IMR-90 (cell line): ENCODE results near the gene CDC5L. TPM values are rescaled to one million over a fixed set of nuclear protein-coding genes. Genes with fewer than 3 reads are reported as not detected.

Experiments used
- ATAC-seq: fragments of 200-7000 bp; cut with Tn5 transposase; 2 replicates; pipeline ENCODE4 v1.9.1; 2020; ENCODE audit warnings: low read depth, mild to moderate bottlenecking, moderate library complexity
- BruUV-seq: library from RNA; stranded (reverse); fragments of 400-500 nt; replicated peaks from 2 replicates; lab custom pipeline; 2021; lab: Mats Ljungman, UMichigan
- CTCF ChIA-PET: fragments of 300-600 bp; formaldehyde crosslinking; extraction: SDS; loops from one replicate; lab custom pipeline; 2021; ENCODE audit warnings: antibody characterized with exemption; lab: Yijun Ruan, JAX
- POLR2A ChIA-PET: fragments of 300-600 bp; sonication (Branson Sonifier 250); formaldehyde crosslinking; loops from one replicate; lab custom pipeline; 2022; ENCODE audit warnings: antibody characterized with exemption; ENCODE audit not compliant: unreplicated experiment; lab: Charles Lee
- DNase-seq: peaks from one replicate; pipeline ENCODE4 v3.0.0; 2013
- H2AFZ ChIP-seq: replicated peaks from 2 replicates; pipeline ENCODE3; 2013; ENCODE audit warnings: low read length, mild to moderate bottlenecking; ENCODE audit not compliant: poor library complexity
- H2AK5ac ChIP-seq: 2 replicates; pipeline ENCODE4 v1.6.1; 2013; ENCODE audit warnings: low read depth, low read length, inconsistent platforms
- H2AK9ac ChIP-seq: replicated peaks from 2 replicates; pipeline ENCODE3; 2013; ENCODE audit warnings: mild to moderate bottlenecking, low read depth, low read length, moderate library complexity; ENCODE audit not compliant: poor library complexity
- H2BK120ac ChIP-seq: 2 replicates; pipeline ENCODE4 v1.6.1; 2013; ENCODE audit warnings: low read depth, low read length, inconsistent platforms
- H2BK15ac ChIP-seq: 3 replicates; pipeline ENCODE4 v1.6.1; 2013; ENCODE audit warnings: low read depth, low read length, inconsistent platforms
- H2BK20ac ChIP-seq: 2 replicates; pipeline ENCODE4 v1.6.1; 2013; ENCODE audit warnings: low read depth, mild to moderate bottlenecking, inconsistent platforms, low read length, moderate library complexity
- H2BK5ac ChIP-seq: 2 replicates; pipeline ENCODE4 v1.6.1; 2013; ENCODE audit warnings: mild to moderate bottlenecking, low read depth, low read length, inconsistent platforms; ENCODE audit not compliant: poor library complexity, severe bottlenecking
- H3K14ac ChIP-seq: replicated peaks from 2 replicates; pipeline ENCODE4 v1.6.1; 2013; ENCODE audit warnings: low read depth, low read length, inconsistent platforms
- H3K18ac ChIP-seq: 2 replicates; pipeline ENCODE4 v1.6.1; 2013; ENCODE audit warnings: low read depth, low read length, control low read depth
- H3K23ac ChIP-seq: 2 replicates; pipeline ENCODE4 v1.6.1; 2013; ENCODE audit warnings: low read depth, low read length, inconsistent platforms
- H3K27ac ChIP-seq: 2 replicates; pipeline ENCODE4 v1.5.1; 2013; ENCODE audit warnings: mild to moderate bottlenecking, control low read depth, low read length; ENCODE audit not compliant: insufficient read depth
- H3K27me3 ChIP-seq: 2 replicates; pipeline ENCODE4 v1.6.1; 2013; ENCODE audit warnings: low read length; ENCODE audit not compliant: control insufficient read depth, insufficient read depth
- H3K36me3 ChIP-seq: 2 replicates; pipeline ENCODE4 v1.6.1; 2013; ENCODE audit warnings: low read length, mixed read lengths; ENCODE audit not compliant: control insufficient read depth, insufficient read depth
- H3K4ac ChIP-seq: 2 replicates; pipeline ENCODE4 v1.6.1; 2013; ENCODE audit warnings: low read depth, low read length, inconsistent platforms
- H3K4me1 ChIP-seq: 2 replicates; pipeline ENCODE4 v1.6.1; 2013; ENCODE audit warnings: low read length, mixed read lengths; ENCODE audit not compliant: control insufficient read depth, insufficient read depth
- H3K4me2 ChIP-seq: 2 replicates; pipeline ENCODE4 v1.6.1; 2013; ENCODE audit warnings: low read depth, mild to moderate bottlenecking, control low read depth, low read length, moderate library complexity
- H3K4me3 ChIP-seq: 2 replicates; pipeline ENCODE4 v1.5.1; 2013; ENCODE audit warnings: low read depth, mild to moderate bottlenecking, control low read depth, low read length, moderate library complexity; ENCODE audit not compliant: insufficient read depth
- H3K56ac ChIP-seq: 2 replicates; pipeline ENCODE4 v1.6.1; 2013; ENCODE audit warnings: low read length, inconsistent platforms; ENCODE audit not compliant: insufficient read depth; ENCODE audit errors: extremely low read depth
- H3K79me1 ChIP-seq, 2 experiments: 2 replicates each; pipeline ENCODE4 v1.6.1; 2013; ENCODE audit warnings: low read length in 2 of 2, inconsistent platforms in 1 of 2, low read depth in 1 of 2
- H3K9ac ChIP-seq: 2 replicates; pipeline ENCODE4 v1.6.1; 2013; ENCODE audit warnings: low read depth, low read length, control low read depth
- H3K9me1 ChIP-seq: 2 replicates; pipeline ENCODE4 v1.6.1; 2013; ENCODE audit warnings: low read length, inconsistent platforms; ENCODE audit not compliant: insufficient read depth
- H3K9me3 ChIP-seq: 2 replicates; pipeline ENCODE4 v1.6.1; 2013; ENCODE audit warnings: low read length; ENCODE audit not compliant: control insufficient read depth, insufficient read depth
- H4K20me1 ChIP-seq: 2 replicates; pipeline ENCODE4 v1.6.1; 2013; ENCODE audit warnings: low read length, inconsistent platforms; ENCODE audit not compliant: insufficient read depth
- H4K5ac ChIP-seq: 2 replicates; pipeline ENCODE4 v1.6.1; 2013; ENCODE audit warnings: mild to moderate bottlenecking, low read depth, low read length, control low read depth
- H4K8ac ChIP-seq, 2 experiments: 2 replicates each; pipeline ENCODE4 v1.6.1; 2013; ENCODE audit warnings: low read depth in 2 of 2, low read length in 2 of 2, control low read depth in 1 of 2, inconsistent platforms in 1 of 2
- H4K91ac ChIP-seq: 2 replicates; pipeline ENCODE4 v1.6.1; 2013; ENCODE audit warnings: low read depth, low read length, inconsistent platforms; ENCODE audit not compliant: insufficient read depth
- CHD1 ChIP-seq: IDR thresholded peaks from 2 replicates; pipeline ENCODE4 v1.6.1; 2012; ENCODE audit warnings: low read depth, low read length, improper control_type of control experiment
- FOS ChIP-seq: fragments of 150-350 bp; IDR thresholded peaks from 2 replicates; pipeline ENCODE4 v1.6.1; 2016; ENCODE audit warnings: low read depth, low read length
- NFE2L2 ChIP-seq: fragments of 150-350 bp; IDR thresholded peaks from 2 replicates; pipeline ENCODE4 v1.6.1; 2016; ENCODE audit warnings: low read depth, mild to moderate bottlenecking, low read length
- POLR2A ChIP-seq: IDR thresholded peaks from 2 replicates; pipeline ENCODE4 v1.6.1; 2012; ENCODE audit warnings: mild to moderate bottlenecking, low read depth, low read length
- RAD21 ChIP-seq: IDR thresholded peaks from 2 replicates; pipeline ENCODE4 v1.6.1; 2012; ENCODE audit warnings: low read length, improper control_type of control experiment
- SMC3 ChIP-seq: fragments of 150-350 bp; IDR thresholded peaks from 2 replicates; pipeline ENCODE4 v1.6.1; 2016; ENCODE audit warnings: low read depth, mild to moderate bottlenecking, antibody characterized with exemption, low read length, moderate library complexity
- WGBS, 2 experiments: methylation state at CpG; one replicate each; pipeline versions ENCODE4 v1.1.5 to v1.1.7; 2013; ENCODE audit warnings: missing lambda C conversion rate in 2 of 2; ENCODE audit not compliant: insufficient read length in 1 of 2; ENCODE audit errors: extremely low coverage in 2 of 2; 5-methylcytosine and 5-hydroxymethylcytosine counted together
- dilution Hi-C: fragments of 300-500 bp; cut with HindIII; formaldehyde crosslinking; loops from one replicate; pipeline ENCODE4 v1.14.3; 2018; ENCODE audit warnings: low sequenced_read_pairs; ENCODE audit not compliant: unreplicated experiment
- in situ Hi-C: fragments of 300-500 bp; cut with MboI; formaldehyde crosslinking; loops from 3 replicates; pipeline ENCODE4 v1.14.3; 2019; ENCODE audit warnings: low sequenced_read_pairs, inconsistent platforms, mixed read lengths
- intact Hi-C: fragments of 100-400 bp; cut with micrococcal nuclease; formaldehyde crosslinking; loops from 2 replicates; pipeline ENCODE4 v1.10.0; 2022
- polyA plus RNA-seq, 3 experiments: library from polyadenylated mRNA; depleted of rRNA; stranded (reverse); fragments of >200 nt; gene quantifications; 2 replicates each; pipeline ENCODE4 v1.2.3, GENCODE V29; 2012; ENCODE audit warnings: low replicate concordance in 1 of 3
- total RNA-seq: library from RNA; depleted of rRNA; stranded (reverse); fragments of >200 nt; gene quantifications from 2 replicates; pipeline ENCODE4 v1.2.3, GENCODE V29; 2012
- TF ChIP-seq, protein P1 (sequence below): fragments of 150-350 bp; IDR thresholded peaks from 2 replicates; pipeline ENCODE4 v1.6.1; 2016; ENCODE audit warnings: low read depth, mild to moderate bottlenecking, low read length, moderate library complexity, borderline replicate concordance
- TF ChIP-seq, protein P2 (sequence below): fragments of 150-350 bp; IDR thresholded peaks from 2 replicates; pipeline ENCODE4 v1.6.1; 2017; ENCODE audit warnings: mild to moderate bottlenecking, antibody characterized with exemption, low read length, low read depth

CDC5L gene
- total and polyA plus RNA-seq, 2 of the 4 experiments (the other 2 are of a cell fraction) = 9.9 to 17.7 TPM

DNA sequence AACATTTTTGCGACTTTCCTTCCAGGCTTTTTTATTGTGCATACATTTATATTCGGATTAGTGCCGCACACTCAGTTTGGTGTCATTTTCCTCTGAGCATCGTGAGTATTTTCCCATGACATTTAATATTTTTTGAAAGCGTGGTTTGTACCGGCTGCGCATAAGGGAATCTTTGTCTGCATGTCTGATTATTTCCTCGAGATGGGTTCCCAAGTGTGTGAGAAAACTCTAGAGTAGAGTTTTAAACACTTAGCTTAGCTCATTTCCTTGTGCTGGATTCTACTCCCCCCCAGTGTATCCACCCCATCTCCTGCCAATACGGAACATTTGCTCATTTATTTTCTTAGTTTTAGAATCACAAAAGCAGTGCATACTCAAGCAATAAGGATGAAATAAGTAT is 94.3 kb downstream of the CDC5L start:
- Histone ChIP-seq H2BK15ac (no peak overlapping the region), H2BK5ac (no peak overlapping the region), H2AFZ (no peak overlapping the region), H3K4me1 (no peaks in the 10 kb centered on the region), H2AK9ac (no peak overlapping the region), H2BK120ac (no peak overlapping the region), H3K9me1 (no peaks in the 10 kb centered on the region), H2AK5ac (no peak overlapping the region), H3K27me3 (peaks cover 52% of the 10 kb centered on the region), H3K27ac (no peak overlapping the region), H3K23ac (no peak overlapping the region), H3K9me3 (no peaks in the 10 kb centered on the region), H3K4me2 (no peak overlapping the region), H3K4ac (no peak overlapping the region), H3K36me3 (no peaks in the 10 kb centered on the region), H4K20me1 (no peaks in the 10 kb centered on the region), H4K5ac (no peak overlapping the region), H3K4me3 (no peak overlapping the region), H3K9ac (no peak overlapping the region), H3K14ac (no peak overlapping the region), H4K8ac (no peak overlapping the region), H3K18ac (no peak overlapping the region), H2BK20ac (no peak overlapping the region), H3K56ac (no peak overlapping the region), H3K79me1 (no peaks in the 10 kb centered on the region), H4K91ac (no peak overlapping the region)
- POLR2A ChIA-PET = no interaction called here
- CTCF ChIA-PET = no interaction called here
- intact Hi-C loops = no loop called here
- 92% methylated on average over 4 of the region's 9 CpGs; no CpG with 5 or more reads in 1 of the 2 experiments for WGBS, 2 experiments
- no TSS peak for BruUV-seq
- ATAC-seq = no peak
- dilution Hi-C loops = no loop called here
- DNase-seq = no peak
- TF ChIP-seq, protein P1, sequence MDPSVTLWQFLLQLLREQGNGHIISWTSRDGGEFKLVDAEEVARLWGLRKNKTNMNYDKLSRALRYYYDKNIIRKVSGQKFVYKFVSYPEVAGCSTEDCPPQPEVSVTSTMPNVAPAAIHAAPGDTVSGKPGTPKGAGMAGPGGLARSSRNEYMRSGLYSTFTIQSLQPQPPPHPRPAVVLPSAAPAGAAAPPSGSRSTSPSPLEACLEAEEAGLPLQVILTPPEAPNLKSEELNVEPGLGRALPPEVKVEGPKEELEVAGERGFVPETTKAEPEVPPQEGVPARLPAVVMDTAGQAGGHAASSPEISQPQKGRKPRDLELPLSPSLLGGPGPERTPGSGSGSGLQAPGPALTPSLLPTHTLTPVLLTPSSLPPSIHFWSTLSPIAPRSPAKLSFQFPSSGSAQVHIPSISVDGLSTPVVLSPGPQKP = no peak
- TF ChIP-seq FOS (no peak), SMC3 (no peak), CHD1 (no peak), POLR2A (no peak), NFE2L2 (no peak), RAD21 (no peak)
- TF ChIP-seq, protein P2, sequence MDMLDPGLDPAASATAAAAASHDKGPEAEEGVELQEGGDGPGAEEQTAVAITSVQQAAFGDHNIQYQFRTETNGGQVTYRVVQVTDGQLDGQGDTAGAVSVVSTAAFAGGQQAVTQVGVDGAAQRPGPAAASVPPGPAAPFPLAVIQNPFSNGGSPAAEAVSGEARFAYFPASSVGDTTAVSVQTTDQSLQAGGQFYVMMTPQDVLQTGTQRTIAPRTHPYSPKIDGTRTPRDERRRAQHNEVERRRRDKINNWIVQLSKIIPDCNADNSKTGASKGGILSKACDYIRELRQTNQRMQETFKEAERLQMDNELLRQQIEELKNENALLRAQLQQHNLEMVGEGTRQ = no peak
- in situ Hi-C loops = loop anchor here (10.0 to 25.0 kb wide), 2 partner anchors 943 to 1231 kb away; no protein-coding TSS in a partner anchor
